ENCODE data around the gene ADAM22. TPM values are rescaled to one million over a fixed set of nuclear protein-coding genes. Genes with fewer than 3 reads are reported as not detected.

ADAM22 gene
- total and polyA plus RNA-seq, 3 donors from 2014 or later, result 2.9 to 4.4 (median 4.4) TPM

GRCh38 chr7:87959336-87959735 is 25.3 kb downstream of the ADAM22 start:
- H3K9me3 ChIP-seq, result no peaks in the 10 kb centered on the region
- no peaks in the 10 kb centered on the region for H3K36me3 ChIP-seq (ENCODE audit: low read depth, missing control alignments)
- 76 to 89% methylated on average over 3 of the region's 3 CpGs for WGBS, 2 donors
- no peak overlapping the region for H3K4me3 ChIP-seq
- intact Hi-C loops (cut with DNase I; ENCODE audit: low total_unique reads), result no loop called here
- DNase-seq, result no peak
- H3K27me3 ChIP-seq, result no peaks in the 10 kb centered on the region
- H3K27ac ChIP-seq, result no peak overlapping the region
- H3K4me1 ChIP-seq, result no peaks in the 10 kb centered on the region
- no peak for TF ChIP-seq CTCF (IDR thresholded peaks at IDR 0.05)
- TF ChIP-seq POLR2A (IDR thresholded peaks at IDR 0.05), result no peak

GRCh38 chr7:87960239-87960638 is 26.2 kb downstream of the ADAM22 start:
- intact Hi-C loops (cut with DNase I; ENCODE audit: low total_unique reads), result no loop called here
- Histone ChIP-seq H3K4me1 (no peaks in the 10 kb centered on the region), H3K36me3 (ENCODE audit: low read depth, missing control alignments) (no peaks in the 10 kb centered on the region), H3K27ac (no peak overlapping the region), H3K4me3 (no peak overlapping the region), H3K27me3 (no peaks in the 10 kb centered on the region), H3K9me3 (no peaks in the 10 kb centered on the region)
- no peak for TF ChIP-seq CTCF (IDR thresholded peaks at IDR 0.05)
- WGBS, 2 donors, result 60 to 71% methylated on average over 1 of the region's 1 CpG
- no peak for DNase-seq

- Histone ChIP-seq H3K36me3 (ENCODE audit: low read depth, missing control alignments) (no peaks in the 10 kb centered on the region), H3K27me3 (no peaks in the 10 kb centered on the region), H3K27ac (no peak overlapping the region), H3K9me3 (no peaks in the 10 kb centered on the region), H3K4me3 (no peak overlapping the region), H3K4me1 (no peaks in the 10 kb centered on the region)
- intact Hi-C loops (cut with DNase I; ENCODE audit: low total_unique reads), result no loop called here
- 89 to 96% methylated on average over 1 of the region's 1 CpG for WGBS, 2 donors
- TF ChIP-seq CTCF (IDR thresholded peaks at IDR 0.05) (no peak), POLR2A (IDR thresholded peaks at IDR 0.05) (no peak)
- no peak for DNase-seq
These were observed 27.7 kb downstream of the ADAM22 start for GRCh38 chr7:87961754-87962153.

DNA sequence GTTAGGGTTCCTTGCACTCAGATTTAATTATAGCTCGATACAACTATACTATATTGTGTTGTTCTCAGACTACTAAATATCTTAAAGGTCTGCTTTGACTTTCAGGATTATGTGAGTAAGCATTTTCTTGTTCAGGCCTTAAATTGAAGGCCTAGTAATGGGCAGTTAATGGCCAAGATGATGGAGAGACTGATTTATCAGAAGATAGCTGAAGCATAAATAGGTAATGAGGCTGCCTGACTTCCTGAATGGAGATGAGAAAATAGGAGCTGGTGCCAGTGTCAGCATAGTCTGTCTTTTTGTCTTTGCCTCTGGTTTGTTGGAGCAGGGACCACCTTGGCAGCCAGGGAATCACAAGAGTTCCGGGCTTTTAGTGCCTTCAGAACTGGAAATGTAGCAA is 32.2 kb downstream of the ADAM22 start:
- Histone ChIP-seq H3K36me3 (ENCODE audit: low read depth, missing control alignments) (no peaks in the 10 kb centered on the region), H3K9me3 (no peaks in the 10 kb centered on the region), H3K27me3 (no peaks in the 10 kb centered on the region), H3K4me1 (no peaks in the 10 kb centered on the region), H3K27ac (no peak overlapping the region), H3K4me3 (no peak overlapping the region)
- intact Hi-C loops (cut with DNase I; ENCODE audit: low total_unique reads), result no loop called here
- DNase-seq, result no peak
- TF ChIP-seq POLR2A (IDR thresholded peaks at IDR 0.05), result no peak
- TF ChIP-seq CTCF (IDR thresholded peaks at IDR 0.05), result no peak
- 96 to 98% methylated on average over 2 of the region's 2 CpGs for WGBS, 2 donors

DNA sequence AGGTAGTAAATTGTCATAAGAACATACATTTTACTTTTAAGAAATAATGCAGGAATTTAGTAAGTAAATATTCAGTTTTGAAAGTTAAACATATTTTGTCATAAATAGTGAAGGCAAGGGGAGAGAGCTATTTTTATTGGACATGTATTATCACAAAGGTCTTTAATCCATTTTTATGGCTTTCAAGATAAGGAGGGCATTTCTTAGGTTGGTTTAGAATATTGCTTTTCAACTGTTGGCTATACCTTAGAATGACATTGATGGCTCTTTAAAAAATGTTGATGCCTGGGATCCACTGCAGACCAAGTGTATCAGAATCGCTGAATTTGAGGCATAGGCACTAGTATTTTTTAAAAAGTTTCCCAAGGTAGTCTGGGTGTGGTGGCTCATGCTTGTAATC is 34.0 kb downstream of the ADAM22 start:
- H3K4me3 ChIP-seq, result no peak overlapping the region
- TF ChIP-seq CTCF (IDR thresholded peaks at IDR 0.05) (no peak), POLR2A (IDR thresholded peaks at IDR 0.05) (no peak)
- no peaks in the 10 kb centered on the region for H3K27me3 ChIP-seq
- H3K27ac ChIP-seq, result no peak overlapping the region
- intact Hi-C loops (cut with DNase I; ENCODE audit: low total_unique reads), result no loop called here
- no peaks in the 10 kb centered on the region for H3K4me1 ChIP-seq
- no peaks in the 10 kb centered on the region for H3K36me3 ChIP-seq (ENCODE audit: low read depth, missing control alignments)
- H3K9me3 ChIP-seq, result no peaks in the 10 kb centered on the region
- WGBS, 2 donors, result 88 to 97% methylated on average over 1 of the region's 1 CpG
- DNase-seq, result no peak
